Choroid plexus epithelial cell (primary cell): ENCODE results near the gene C9orf40.

Experiments used
- DNase-seq: peaks from one replicate; pipeline ENCODE4 v3.0.0-alpha.2; 2010; ENCODE audit warnings: low read depth
- H3K4me3 ChIP-seq: 2 replicates; pipeline ENCODE4 v1.5.1; 2011; ENCODE audit warnings: low read depth, mild to moderate bottlenecking, control low read depth, low read length, moderate library complexity
- CTCF ChIP-seq: conservative IDR thresholded peaks from 2 replicates; pipeline ENCODE4 v1.5.1; 2011; ENCODE audit warnings: low read depth, mild to moderate bottlenecking, control low read depth, inconsistent platforms, low read length, moderate library complexity

The C9orf40 gene

GRCh38 chr9:74958587-74958986 is 5.9 kb upstream of the C9orf40 start:
- no peak for DNase-seq
- TF ChIP-seq CTCF, result no peak
- H3K4me3 ChIP-seq, result no peak overlapping the region

DNA sequence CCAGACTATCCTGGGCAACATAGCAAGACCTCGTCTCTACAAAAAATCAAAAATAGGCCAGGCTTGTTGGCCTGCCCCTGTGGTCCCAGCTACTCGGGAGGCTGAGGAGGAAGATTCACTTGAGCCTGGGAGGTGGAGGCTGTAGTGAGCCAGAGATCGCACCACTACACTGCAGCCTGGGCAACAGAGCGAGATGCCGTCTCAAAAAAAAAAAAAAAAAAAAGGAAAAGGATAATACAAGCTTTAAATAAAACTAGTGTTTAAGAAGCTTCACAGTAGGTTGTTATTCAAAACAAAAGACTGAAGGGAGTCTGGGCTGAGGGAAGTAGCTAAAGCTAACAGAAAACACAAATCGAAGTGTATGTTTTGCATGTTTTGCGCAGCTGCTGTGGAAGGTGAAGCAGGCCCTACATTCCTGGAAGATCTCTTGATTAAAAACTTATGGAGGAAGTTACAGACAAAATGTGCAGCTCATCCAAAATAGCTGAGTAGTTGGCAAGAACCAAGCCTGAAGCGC is 581 bp upstream of the C9orf40 start:
- no peak for TF ChIP-seq CTCF

DNA sequence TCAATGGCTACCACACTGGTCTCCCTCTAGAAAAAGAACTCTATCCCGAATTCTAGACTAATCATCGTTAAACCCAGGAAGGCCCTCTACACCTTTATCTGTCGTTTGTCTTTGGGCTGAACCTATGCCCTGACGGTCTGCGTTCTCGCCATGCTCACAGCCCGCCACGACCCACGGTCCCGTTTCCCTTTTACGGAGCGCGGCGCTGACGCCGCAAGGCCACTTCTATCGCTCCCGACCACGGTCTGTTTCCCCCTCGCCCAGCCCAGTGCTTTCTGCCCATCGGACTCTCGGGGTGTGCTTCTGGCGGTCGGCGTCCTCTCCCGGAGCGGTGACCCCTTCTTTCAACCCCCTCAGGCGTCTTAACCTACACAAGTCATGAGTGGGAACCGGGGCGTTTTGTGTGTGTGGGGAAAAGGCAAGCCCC is 974 bp downstream of the C9orf40 start:
- peak overlapping the region; percentile 75 for H3K4me3 ChIP-seq
- TF ChIP-seq CTCF, result no peak
- peak; percentile 20 for DNase-seq

More for the DNA sequence above, 581 bp upstream of the C9orf40 start:
- H3K4me3 ChIP-seq, result peak overlapping the region; percentile 75
- DNase-seq, result peak; percentile 9

- TF ChIP-seq CTCF, result no peak
- H3K4me3 ChIP-seq, result peak overlapping the region; percentile 75
- no peak for DNase-seq
Observed at GRCh38 chr9:74951107-74951720, 1.5 kb downstream of the C9orf40 start.

DNA sequence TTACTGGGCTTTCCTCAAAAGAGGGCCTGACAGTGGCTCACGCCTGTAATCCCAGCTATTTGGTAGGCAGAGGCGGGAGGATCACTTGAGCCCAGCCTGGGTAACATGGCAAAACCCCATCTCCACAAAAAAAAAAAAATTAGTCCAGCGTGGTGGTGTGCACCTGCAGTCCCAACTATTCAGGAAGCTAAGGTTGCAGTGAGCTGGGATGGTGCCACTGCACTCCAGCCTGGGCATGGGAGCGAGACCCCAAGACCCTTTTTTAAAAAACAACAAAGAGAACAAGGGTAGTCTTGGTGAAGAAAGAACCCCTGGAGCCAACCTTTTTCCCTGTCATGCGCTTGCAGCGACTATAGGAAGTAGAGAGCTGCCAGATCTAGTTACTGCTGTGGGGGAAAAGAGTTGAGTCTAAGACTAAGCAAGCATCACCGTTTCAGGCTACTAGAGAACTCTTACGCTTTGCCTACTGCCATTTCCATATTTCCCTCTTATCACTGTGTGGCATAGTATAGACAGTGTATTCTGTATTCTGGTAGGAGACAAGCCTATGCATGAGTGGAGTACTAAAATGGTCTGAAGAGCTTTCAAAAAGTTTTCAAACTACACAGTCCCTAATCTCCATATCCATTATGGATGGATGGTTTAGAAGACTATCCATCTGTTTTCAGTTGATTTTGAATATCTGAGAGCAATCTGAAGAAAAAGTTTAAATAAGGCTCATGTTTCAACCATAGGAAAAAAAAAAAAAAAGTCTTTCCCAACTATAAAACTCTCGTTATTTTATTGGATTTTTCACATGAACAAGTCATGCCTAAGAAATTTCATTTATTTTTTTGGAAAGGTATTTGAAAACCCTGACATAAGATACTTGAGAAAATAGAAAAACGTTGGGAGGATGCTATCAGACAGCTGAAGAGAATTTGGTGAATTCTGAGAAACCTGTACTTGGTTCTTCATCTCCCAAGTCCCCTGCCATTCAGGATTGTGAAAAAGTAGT is 2.6 kb downstream of the C9orf40 start:
- no peak for DNase-seq
- H3K4me3 ChIP-seq, result no peak overlapping the region
- TF ChIP-seq CTCF, result no peak

- no peak overlapping the region for H3K4me3 ChIP-seq
- no peak for DNase-seq
- TF ChIP-seq CTCF, result no peak
Observed at GRCh38 chr9:74948937-74949336, 3.8 kb downstream of the C9orf40 start.
